ENCODE measurements around the gene EOMES. TPM values are rescaled to one million over a fixed set of nuclear protein-coding genes. Genes with fewer than 3 reads are reported as not detected.

The EOMES gene
- total RNA-seq, 6 donors from 2014 or later: 0.44 to 2.1 (median 1.1) TPM

- peaks cover 0 to 4% (median 0%) of the 10 kb centered on the region in 4 donors for H3K4me1 ChIP-seq
- DNase-seq (peak; percentile 43 to 70), ATAC-seq (ENCODE audit: low FRiP score in 2 of 2) (peak; percentile 50 to 85)
- no peaks in the 10 kb centered on the region for H3K36me3 ChIP-seq
- no peak overlapping the region for H3K4me3 ChIP-seq
- no peaks in the 10 kb centered on the region for H3K27me3 ChIP-seq
- H3K9me3 ChIP-seq: no peaks in the 10 kb centered on the region
- WGBS, 2 donors: 40 to 42% methylated on average over 3 of the region's 3 CpGs
- H3K27ac ChIP-seq: peak overlapping the region in 1 of 4 donors; percentile 5
- TF ChIP-seq POLR2A (IDR thresholded peaks at IDR 0.05) (no peak), EP300 (IDR thresholded peaks at IDR 0.05) (no peak), POLR2AphosphoS5 (IDR thresholded peaks at IDR 0.05) (no peak)
- TF ChIP-seq, protein P1, sequence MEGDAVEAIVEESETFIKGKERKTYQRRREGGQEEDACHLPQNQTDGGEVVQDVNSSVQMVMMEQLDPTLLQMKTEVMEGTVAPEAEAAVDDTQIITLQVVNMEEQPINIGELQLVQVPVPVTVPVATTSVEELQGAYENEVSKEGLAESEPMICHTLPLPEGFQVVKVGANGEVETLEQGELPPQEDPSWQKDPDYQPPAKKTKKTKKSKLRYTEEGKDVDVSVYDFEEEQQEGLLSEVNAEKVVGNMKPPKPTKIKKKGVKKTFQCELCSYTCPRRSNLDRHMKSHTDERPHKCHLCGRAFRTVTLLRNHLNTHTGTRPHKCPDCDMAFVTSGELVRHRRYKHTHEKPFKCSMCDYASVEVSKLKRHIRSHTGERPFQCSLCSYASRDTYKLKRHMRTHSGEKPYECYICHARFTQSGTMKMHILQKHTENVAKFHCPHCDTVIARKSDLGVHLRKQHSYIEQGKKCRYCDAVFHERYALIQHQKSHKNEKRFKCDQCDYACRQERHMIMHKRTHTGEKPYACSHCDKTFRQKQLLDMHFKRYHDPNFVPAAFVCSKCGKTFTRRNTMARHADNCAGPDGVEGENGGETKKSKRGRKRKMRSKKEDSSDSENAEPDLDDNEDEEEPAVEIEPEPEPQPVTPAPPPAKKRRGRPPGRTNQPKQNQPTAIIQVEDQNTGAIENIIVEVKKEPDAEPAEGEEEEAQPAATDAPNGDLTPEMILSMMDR (IDR thresholded peaks at IDR 0.05): no peak
Observed at GRCh38 chr3:27666708-27667107, 55.4 kb downstream of the EOMES start.

- Histone ChIP-seq H3K4me3 (no peak overlapping the region), H3K36me3 (no peaks in the 10 kb centered on the region), H3K9me3 (no peaks in the 10 kb centered on the region), H3K27ac (peak overlapping the region in 1 of 4 donors; percentile 5), H3K27me3 (no peaks in the 10 kb centered on the region), H3K4me1 (peaks cover 0 to 4% (median 0%) of the 10 kb centered on the region in 4 donors)
- ATAC-seq (ENCODE audit: low FRiP score in 2 of 2): peak in 1 of 2 donors; percentile 45
- TF ChIP-seq EP300 (IDR thresholded peaks at IDR 0.05) (no peak), POLR2A (IDR thresholded peaks at IDR 0.05) (no peak), POLR2AphosphoS5 (IDR thresholded peaks at IDR 0.05) (no peak)
- TF ChIP-seq, protein P1 (IDR thresholded peaks at IDR 0.05): no peak
- 20 to 30% methylated on average over 1 of the region's 1 CpG for WGBS, 2 donors
- DNase-seq: no peak
Observed at GRCh38 chr3:27666272-27666671, 55.9 kb downstream of the EOMES start.

Other genes with a start within 250 kb of the EOMES start
- 10 to 100 TPM; 11.8 to 40.5 (median 19.6) TPM for gene SLC4A7, start 237.9 kb downstream of the EOMES start, total RNA-seq

Measured in upper lobe of left lung (tissue), 6 donors.